GM19025 (cell line): ENCODE data around the gene FBXL12.
A peak's percentile ranks its signal among the peaks of the same experiment; 100 is the strongest.
"Not testable (repeated sequence)": the region's sequence is repeated elsewhere in the genome, so short reads cannot be mapped to it uniquely, and the experiment has no call there.

ENCODE experiments used
- ATAC-seq: cut with Tn5 transposase; IDR thresholded peaks from one replicate; pipeline ENCODE4 v1.9.1; 2021; ENCODE audit warnings: mild to moderate bottlenecking, low read depth, moderate library complexity; ENCODE audit not compliant: unreplicated experiment

FBXL12 gene

DNA sequence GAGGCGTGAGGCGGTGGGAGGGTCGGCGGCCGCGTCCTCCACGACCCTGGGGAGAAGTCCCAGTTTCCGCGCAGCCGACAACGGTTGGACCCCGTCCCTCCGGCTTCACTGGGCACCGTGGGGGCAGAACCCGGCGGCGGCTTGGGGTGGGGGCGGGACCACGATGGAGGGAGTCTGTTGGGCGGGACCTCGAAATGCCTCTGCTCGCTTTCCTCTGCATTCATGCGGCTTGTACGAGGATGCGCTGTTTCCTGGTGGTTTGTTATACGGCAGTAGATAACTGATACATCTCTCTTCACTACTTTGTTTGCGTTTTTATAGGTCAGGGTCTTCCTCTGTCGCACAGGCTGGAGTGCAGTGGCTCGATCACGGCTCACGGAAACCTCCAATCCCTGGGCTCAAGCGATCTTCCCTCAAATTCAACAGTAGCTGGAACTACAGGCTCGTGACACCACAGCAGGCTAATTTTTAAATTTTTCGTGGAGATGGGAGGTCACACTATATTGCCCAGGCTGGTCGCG, 25.7 kb downstream of the FBXL12 start:
- no peak for ATAC-seq

DNA sequence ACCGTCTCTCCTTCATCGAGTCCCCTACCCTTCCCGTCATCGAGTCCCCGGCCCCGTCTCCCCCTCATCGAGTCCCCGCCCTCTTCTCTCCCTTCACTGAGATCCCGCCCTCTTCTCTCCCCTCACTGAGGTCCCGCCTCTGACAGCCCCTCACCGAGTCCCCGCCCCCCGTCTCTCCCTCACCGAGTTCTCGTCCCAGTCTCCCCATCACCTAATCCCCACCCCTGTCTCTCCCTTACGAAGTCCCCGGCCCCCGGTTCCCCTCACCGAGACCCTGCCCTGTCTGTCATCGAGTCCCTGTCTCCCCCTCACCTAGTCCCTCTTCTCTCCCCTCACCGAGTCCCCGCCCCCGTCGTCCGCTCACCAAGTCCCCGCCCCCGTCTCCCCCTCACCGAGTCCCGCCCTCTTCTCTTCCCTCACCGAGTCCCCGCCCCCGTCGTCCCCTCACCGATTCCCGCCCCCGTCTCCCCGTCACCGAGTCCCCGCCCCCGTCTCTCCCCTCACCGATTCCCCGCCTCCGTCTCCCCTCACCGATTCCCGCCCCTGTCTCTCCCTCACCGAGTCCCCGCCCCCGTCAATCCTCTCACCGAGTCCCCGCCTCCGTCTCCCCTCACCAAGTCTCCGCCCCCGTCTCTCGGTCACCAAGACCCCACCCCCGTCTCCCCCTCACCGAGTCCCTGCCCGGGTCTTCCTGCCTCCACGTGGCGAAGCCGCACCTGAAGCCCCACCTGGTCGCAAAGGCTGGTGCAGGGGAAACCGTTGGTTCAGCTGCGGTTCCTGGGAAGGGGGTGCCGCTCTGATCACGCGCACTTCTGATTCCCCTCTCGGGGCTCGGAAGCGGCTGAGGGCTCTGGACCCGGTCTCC, 26.4 kb downstream of the FBXL12 start:
- no peak for ATAC-seq

DNA sequence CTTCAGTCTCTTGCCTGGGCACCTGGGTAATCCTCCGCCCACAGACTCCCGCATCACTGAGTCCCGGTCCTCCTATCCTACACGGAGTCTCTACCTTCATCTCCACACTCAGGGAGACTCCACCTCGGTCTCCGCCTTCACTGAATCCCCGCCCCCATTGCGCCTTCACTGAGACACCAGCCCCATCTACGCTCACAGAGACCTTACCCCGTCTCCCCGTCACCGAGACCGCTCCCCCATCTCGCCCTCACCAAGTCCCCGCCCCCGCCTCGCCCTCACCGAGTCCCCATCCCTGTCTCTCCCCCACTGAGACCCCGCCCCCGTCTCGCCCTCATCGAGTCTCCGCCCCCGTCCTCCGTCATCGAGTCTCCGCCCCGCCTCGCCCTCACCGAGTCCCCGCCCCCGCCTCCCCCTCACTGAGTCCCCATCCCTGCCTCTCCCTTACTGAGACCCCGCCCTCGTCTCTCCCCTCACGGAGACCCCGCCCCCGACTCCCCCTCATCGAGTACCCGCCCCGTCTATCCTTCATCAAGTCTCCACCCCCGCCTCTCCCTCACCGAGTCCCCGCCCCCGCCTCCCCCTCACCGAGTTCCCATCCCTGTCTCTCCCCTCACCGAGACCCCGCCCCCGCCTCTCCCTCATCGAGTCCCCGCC, 27.2 kb downstream of the FBXL12 start:
- ATAC-seq, result no peak

DNA sequence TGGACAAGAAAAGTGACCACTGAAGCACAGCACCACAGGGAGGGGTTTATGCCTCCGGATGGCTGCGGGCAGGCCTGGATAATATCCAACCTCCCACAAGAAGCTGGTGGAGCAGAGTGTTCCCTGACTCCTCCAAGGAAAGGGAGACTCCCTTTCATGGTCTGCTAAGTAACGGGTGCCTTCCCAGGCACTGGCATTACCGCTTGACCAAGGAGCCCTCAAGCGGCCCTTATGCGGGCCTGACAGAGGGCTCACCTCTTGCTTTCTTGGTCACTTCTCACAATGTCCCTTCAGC, 27.9 kb downstream of the FBXL12 start:
- not testable (repeated sequence) for ATAC-seq

DNA sequence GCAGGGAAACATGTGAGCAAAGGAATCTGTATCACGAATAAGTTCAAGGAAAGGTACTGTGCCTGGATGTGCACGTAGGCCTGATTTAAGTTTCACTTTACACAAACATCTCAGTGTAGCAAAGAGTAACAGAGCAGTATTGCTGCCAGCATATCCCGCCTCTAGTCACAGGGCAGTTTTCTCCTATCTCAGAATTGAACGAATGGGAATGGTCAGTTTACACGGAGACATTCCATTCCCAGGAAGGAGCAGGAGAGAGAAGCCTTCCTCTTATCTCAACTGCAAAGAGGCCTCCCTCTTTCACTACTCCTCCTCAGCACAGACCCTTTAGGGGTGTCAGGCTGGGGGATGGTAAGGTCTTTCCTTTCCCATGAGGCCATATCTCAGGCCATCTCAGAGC, 29.3 kb downstream of the FBXL12 start:
- ATAC-seq, result not testable (repeated sequence)

DNA sequence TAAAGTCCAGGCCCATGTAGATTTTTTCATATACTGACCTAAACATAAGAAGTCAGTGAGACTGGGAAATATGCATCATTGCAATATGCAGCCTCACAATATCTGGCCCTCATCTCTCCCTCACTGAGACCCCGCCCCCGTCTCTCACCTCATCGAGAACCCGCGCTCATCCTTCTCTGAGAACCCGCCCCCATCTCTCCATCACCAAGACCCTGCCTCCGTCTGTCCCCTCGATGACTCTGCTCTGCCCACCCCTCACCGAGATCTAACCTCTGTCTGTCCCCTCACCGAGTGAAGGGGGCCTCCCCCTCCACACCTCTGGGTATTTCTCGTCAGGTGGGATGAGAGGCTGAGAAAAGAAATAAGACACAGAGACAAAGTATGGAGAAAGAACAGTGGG, 29.8 kb downstream of the FBXL12 start:
- ATAC-seq, result no peak

DNA sequence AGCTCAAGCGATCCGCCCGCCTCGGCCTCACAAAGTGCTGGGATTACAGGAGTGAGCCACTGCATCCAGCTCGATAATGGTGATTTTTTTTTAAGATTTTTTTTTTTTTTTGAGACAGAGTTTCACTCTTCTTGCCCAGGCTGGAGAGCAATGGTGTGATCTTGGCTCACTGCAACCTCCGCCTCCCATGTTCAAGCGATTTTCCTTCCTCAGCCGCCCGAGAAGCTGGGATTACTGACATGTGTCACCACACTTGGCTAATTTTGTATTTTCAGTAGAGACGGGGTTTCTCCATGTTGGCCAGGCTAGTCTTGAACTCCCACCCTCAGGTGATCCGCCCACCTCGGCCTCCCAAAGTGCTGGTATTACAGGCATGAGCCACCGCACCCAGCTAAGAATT, 30.3 kb downstream of the FBXL12 start:
- not testable (repeated sequence) for ATAC-seq

DNA sequence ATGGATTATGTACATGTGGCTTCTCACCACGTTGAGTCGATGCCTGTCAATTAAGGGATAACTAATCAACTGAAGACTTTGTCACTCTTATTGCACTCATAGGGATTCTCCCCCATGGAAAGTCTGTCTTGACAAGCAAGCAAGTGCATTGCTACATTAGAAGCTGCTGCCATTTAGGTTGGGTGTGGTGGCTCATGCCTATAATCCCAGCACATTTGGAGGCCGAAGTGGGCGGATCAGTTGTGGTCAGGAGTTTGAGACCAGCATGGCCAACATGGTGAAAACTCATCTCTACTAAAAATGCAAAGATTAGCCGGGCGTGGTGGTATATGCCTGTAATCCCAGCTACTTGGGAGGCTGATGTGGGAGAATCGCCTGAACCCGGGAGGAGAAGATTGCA, 32.1 kb downstream of the FBXL12 start:
- ATAC-seq, result no peak

DNA sequence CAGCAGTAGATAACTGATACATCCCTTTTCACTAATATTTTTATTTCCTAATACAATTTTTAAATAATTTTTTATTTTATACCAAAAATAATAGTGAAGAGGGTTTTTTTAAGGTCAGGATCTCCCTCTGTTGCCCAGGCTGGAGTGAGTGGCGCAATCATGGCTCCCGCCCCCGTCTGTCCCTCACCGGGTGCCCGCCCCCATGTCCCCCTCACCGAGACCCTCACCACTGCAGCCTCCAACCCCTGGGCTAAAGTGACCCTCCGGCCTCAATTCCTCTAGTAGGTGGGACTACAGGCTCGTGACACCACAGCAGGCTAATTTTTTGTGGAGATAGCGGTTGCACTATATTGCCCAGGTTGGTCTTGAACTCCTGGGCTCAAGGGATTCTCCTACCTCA, 32.5 kb downstream of the FBXL12 start:
- no peak for ATAC-seq

DNA sequence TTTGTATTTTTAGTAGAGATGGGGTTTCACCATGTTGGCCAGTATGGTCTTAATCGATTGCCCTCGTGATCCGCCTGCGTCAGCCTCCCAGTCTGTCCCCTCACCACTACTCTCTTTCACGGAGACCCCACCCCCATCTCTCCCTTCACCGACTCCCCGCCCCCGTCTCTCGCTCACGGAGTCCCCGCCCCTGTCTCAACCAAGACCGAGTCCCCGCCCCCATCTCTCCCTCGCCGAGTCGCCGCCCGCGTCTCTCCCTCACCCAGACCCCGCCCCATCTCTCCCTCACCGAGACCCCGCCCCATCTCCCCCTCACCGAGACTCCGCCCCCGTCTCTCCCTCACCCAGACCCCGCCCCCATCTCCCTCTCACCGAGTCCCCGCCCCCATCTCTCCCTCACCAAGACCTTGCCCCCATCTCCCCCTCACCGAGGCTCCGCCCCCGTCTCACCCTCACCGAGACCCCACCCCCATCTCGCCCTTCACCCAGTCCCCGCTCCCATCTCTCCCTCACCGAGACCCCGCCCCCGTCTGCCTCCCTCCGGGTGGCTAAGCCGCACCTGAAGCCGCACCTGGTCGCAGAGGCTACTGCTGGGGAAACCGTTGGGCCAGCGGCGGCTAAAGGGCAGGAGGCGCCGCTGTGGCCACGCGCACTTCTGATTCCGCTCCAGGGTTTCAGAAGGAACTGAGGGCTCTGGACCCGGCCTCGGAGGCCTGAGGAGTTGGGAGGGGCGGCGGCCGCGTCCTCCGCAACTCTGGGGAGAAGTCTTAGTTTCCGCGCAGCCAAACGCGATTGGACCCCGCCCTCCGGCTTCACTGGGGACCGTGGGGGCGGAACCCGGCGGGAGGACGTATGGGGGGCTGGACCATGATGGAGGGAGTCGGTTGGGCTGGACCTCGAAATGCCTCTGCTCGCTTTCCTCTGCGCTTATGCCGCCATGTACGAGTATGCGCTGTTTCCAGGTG, 33.2 kb downstream of the FBXL12 start:
- ATAC-seq, result peak; percentile 61

DNA sequence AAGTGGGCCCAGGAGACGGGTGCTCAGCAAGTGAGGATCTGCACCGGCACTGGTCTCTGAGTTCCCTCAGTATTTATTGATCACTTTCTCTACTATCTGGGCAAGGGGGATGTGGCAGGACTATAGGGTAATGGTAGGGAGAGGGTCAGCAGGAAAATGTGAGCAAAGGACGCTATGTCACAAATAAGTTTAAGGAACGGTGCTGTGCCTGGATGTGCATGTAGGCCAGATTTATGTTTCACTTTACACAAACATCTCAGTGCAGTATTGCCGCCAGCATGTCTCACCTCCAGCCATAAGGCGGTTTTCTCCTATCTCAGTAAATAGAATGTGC, 34.7 kb downstream of the FBXL12 start:
- not testable (repeated sequence) for ATAC-seq

DNA sequence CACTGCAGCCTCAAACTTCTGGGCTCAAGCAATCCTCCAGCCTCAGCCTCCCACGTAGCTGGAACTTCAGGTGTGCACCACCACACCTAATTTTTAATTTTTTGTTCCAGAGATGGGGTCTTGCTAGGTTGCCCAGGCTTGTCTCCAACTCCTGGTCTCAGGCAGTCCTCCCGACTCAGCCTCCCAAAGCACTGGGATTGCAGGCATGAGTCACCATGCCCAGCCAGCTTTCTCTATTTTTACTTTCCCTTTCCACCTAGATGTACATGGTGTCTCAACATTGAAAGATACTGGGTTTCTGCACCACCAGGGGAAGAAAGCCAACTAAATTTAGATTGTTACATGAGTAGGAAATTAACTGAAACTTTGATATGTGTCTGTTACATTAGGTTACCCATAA, 36.5 kb downstream of the FBXL12 start:
- no peak for ATAC-seq

DNA sequence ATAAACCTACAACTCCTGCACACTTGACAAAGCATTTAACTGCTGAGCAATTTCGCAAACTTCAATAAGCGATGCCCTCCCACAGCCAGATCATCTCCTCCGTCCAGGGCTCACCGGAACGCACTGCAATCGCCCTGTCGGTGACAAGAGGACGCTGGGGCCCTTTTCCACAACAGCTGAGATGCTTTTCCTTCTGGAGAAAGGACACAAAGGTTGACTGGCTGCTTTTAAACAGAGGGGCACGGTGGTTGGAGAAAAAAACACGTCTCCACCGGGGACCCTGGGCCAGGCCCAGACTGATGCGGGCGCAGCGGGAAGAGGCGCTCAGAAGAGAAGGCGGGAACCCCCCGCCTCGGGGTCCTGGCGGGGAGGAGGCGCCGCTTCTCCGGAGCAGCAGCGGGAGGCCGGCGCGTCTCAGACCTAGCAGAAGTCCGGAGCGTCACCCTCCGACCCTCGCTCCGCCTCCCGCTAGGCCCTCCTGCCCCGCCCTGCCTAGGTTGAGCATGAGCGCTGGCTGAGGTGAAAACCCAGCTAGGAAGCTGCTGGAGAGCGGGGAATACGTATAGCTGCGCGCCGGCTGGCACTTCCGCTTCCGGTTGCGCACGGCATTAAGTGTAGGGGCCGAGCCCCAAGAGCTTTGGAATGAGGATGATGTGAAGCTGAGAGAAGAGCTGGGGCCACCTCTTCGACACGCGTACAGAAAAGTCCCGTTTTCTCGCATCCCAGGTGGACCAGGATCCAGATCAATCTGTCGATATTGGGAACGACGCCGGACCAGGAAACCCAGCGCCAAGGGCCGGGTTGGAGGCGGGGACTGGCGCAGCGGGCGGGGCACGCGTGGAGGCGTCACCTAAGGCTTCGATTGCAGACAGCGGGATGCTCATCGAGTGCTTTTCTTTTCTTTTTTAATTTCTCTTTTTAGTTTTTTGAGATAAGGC, 50.4 kb downstream of the FBXL12 start, which contains the start of gene ZNF846:
TSS of gene ZNF846 (minus strand) at position 564 of the 938 bp plus-strand sequence. CDS start 3,788 bp downstream, outside the sequence.
- peak; percentile 96 for ATAC-seq
